DMS114 treated with DMSO at 0.1 percent for 48 hours (cell line): ENCODE results near the gene NOSIP.
"Not testable (repeated sequence)": the region's sequence is repeated elsewhere in the genome, so short reads cannot be mapped to it uniquely, and the experiment has no call there.

Experiments used
- DNase-seq: peaks from one replicate; lab custom pipeline; 2025; ENCODE audit not compliant: unreplicated experiment; lab: John Stamatoyannopoulos, UW

The NOSIP gene

GRCh38 chr19:49580264-49581006, at the start of gene NOSIP:
Gene NOSIP (minus strand): TSS chr19:49580556. CDS start chr19:49560691, 19,865 bp downstream.
- DNase-seq: peak; percentile 81

- no peak for DNase-seq
Observed at GRCh38 chr19:49629659-49630058, 49.3 kb upstream of the NOSIP start.

GRCh38 chr19:49626226-49626625, 45.9 kb upstream of the NOSIP start:
- DNase-seq: no peak

- DNase-seq: no peak
Observed at GRCh38 chr19:49624967-49625910, 44.9 kb upstream of the NOSIP start.

- not testable (repeated sequence) for DNase-seq
Observed at GRCh38 chr19:49617860-49618259, 37.5 kb upstream of the NOSIP start.

GRCh38 chr19:49616945-49617344, 36.6 kb upstream of the NOSIP start:
- no peak for DNase-seq

GRCh38 chr19:49616532-49616931, 36.2 kb upstream of the NOSIP start:
- DNase-seq: no peak

GRCh38 chr19:49615861-49616260, 35.5 kb upstream of the NOSIP start:
- DNase-seq: no peak

- no peak for DNase-seq
Observed at GRCh38 chr19:49614096-49614833, 33.9 kb upstream of the NOSIP start.

- no peak for DNase-seq
Observed at GRCh38 chr19:49613374-49613773, 33.0 kb upstream of the NOSIP start.

GRCh38 chr19:49609499-49610092, 29.2 kb upstream of the NOSIP start:
- DNase-seq: no peak

- no peak for DNase-seq
Observed at GRCh38 chr19:49605605-49606004, 25.2 kb upstream of the NOSIP start.

- DNase-seq: no peak
Observed at GRCh38 chr19:49602806-49603205, 22.4 kb upstream of the NOSIP start.

GRCh38 chr19:49601482-49602038, 21.2 kb upstream of the NOSIP start:
- DNase-seq: no peak

- no peak for DNase-seq
Observed at GRCh38 chr19:49599378-49600295, 19.3 kb upstream of the NOSIP start.

GRCh38 chr19:49597703-49597974, 17.3 kb upstream of the NOSIP start:
- no peak for DNase-seq

- DNase-seq: no peak
Observed at GRCh38 chr19:49596954-49597702, 16.8 kb upstream of the NOSIP start.

- no peak for DNase-seq
Observed at GRCh38 chr19:49596407-49596806, 16.1 kb upstream of the NOSIP start.

- DNase-seq: no peak
Observed at GRCh38 chr19:49595819-49596404, 15.6 kb upstream of the NOSIP start.
